ENCODE measurements around the gene TSHZ1.
A peak's percentile ranks its signal among the peaks of the same experiment; 100 is the strongest.

The TSHZ1 gene

GRCh38 chr18:75219745-75220375 is 9.3 kb downstream of the TSHZ1 start:
- Mint-ChIP-seq H3K36me3 (no peaks in the 10 kb centered on the region), H3K27ac (peak overlapping the region; percentile 26), H3K4me3 (no peak overlapping the region), H3K4me1 (peaks cover 57% of the 10 kb centered on the region), H3K9me3 (no peaks in the 10 kb centered on the region)
- DNase-seq (ENCODE audit: low spot score in 2 of 2) (no peak), ATAC-seq (no peak)

- Mint-ChIP-seq H3K9me3 (no peaks in the 10 kb centered on the region), H3K4me3 (no peak overlapping the region), H3K36me3 (no peaks in the 10 kb centered on the region), H3K4me1 (peaks cover 48% of the 10 kb centered on the region), H3K27ac (peak overlapping the region; percentile 26)
- ATAC-seq (no peak), DNase-seq (ENCODE audit: low spot score in 2 of 2) (no peak)
Observed at GRCh38 chr18:75220551-75221355, 10.2 kb downstream of the TSHZ1 start.

GRCh38 chr18:75221397-75221796 is 10.8 kb downstream of the TSHZ1 start:
- no peak for ATAC-seq
- Mint-ChIP-seq H3K9me3 (no peaks in the 10 kb centered on the region), H3K36me3 (no peaks in the 10 kb centered on the region), H3K27ac (peak overlapping the region; percentile 46), H3K4me3 (no peak overlapping the region), H3K4me1 (peaks cover 45% of the 10 kb centered on the region)
- DNase-seq (ENCODE audit: low spot score in 2 of 2), result no peak

GRCh38 chr18:75221897-75222296 is 11.3 kb downstream of the TSHZ1 start:
- ATAC-seq (peak; percentile 49), DNase-seq (ENCODE audit: low spot score in 2 of 2) (no peak)
- H3K9me3 Mint-ChIP-seq, result no peaks in the 10 kb centered on the region
- no peaks in the 10 kb centered on the region for H3K36me3 Mint-ChIP-seq
- H3K4me3 Mint-ChIP-seq, result no peak overlapping the region
- H3K27ac Mint-ChIP-seq, result peak overlapping the region; percentile 46
- peaks cover 45% of the 10 kb centered on the region for H3K4me1 Mint-ChIP-seq

- ATAC-seq (no peak), DNase-seq (ENCODE audit: low spot score in 2 of 2) (no peak)
- Mint-ChIP-seq H3K36me3 (no peaks in the 10 kb centered on the region), H3K9me3 (no peaks in the 10 kb centered on the region), H3K27ac (peak overlapping the region; percentile 46), H3K4me1 (peaks cover 45% of the 10 kb centered on the region), H3K4me3 (no peak overlapping the region)
Observed at GRCh38 chr18:75222407-75222806, 11.8 kb downstream of the TSHZ1 start.

GRCh38 chr18:75223687-75224347 is 13.2 kb downstream of the TSHZ1 start:
- no peak overlapping the region for H3K27ac Mint-ChIP-seq
- no peaks in the 10 kb centered on the region for H3K36me3 Mint-ChIP-seq
- peaks cover 51% of the 10 kb centered on the region for H3K4me1 Mint-ChIP-seq

GRCh38 chr18:75226286-75226955 is 15.8 kb downstream of the TSHZ1 start:
- H3K4me1 Mint-ChIP-seq, result peaks cover 60% of the 10 kb centered on the region
- ATAC-seq (no peak), DNase-seq (ENCODE audit: low spot score in 2 of 2) (no peak)
- H3K9me3 Mint-ChIP-seq, result no peaks in the 10 kb centered on the region
- no peak overlapping the region for H3K4me3 Mint-ChIP-seq
- H3K27ac Mint-ChIP-seq, result no peak overlapping the region
- H3K36me3 Mint-ChIP-seq, result peaks cover 8% of the 10 kb centered on the region

More at GRCh38 chr18:75223687-75224347, 13.2 kb downstream of the TSHZ1 start:
- DNase-seq (ENCODE audit: low spot score in 2 of 2) (no peak), ATAC-seq (no peak)
- no peak overlapping the region for H3K4me3 Mint-ChIP-seq
- no peaks in the 10 kb centered on the region for H3K9me3 Mint-ChIP-seq

- Mint-ChIP-seq H3K27ac (no peak overlapping the region), H3K36me3 (peaks cover 8% of the 10 kb centered on the region), H3K9me3 (no peaks in the 10 kb centered on the region), H3K4me1 (peaks cover 55% of the 10 kb centered on the region), H3K4me3 (no peak overlapping the region)
- DNase-seq (ENCODE audit: low spot score in 2 of 2) (no peak), ATAC-seq (no peak)
Observed at GRCh38 chr18:75226956-75227316, 16.3 kb downstream of the TSHZ1 start.

GRCh38 chr18:75227535-75228296 is 17.1 kb downstream of the TSHZ1 start:
- peaks cover 49% of the 10 kb centered on the region for H3K4me1 Mint-ChIP-seq
- no peak for DNase-seq (ENCODE audit: low spot score in 2 of 2)
- H3K4me3 Mint-ChIP-seq, result no peak overlapping the region
- H3K27ac Mint-ChIP-seq, result no peak overlapping the region
- ATAC-seq, result no peak
- H3K9me3 Mint-ChIP-seq, result no peaks in the 10 kb centered on the region
- peaks cover 8% of the 10 kb centered on the region for H3K36me3 Mint-ChIP-seq

GRCh38 chr18:75228967-75229366 is 18.4 kb downstream of the TSHZ1 start:
- Mint-ChIP-seq H3K9me3 (no peaks in the 10 kb centered on the region), H3K36me3 (peaks cover 8% of the 10 kb centered on the region), H3K4me3 (peak overlapping the region; percentile 16), H3K4me1 (peaks cover 46% of the 10 kb centered on the region), H3K27ac (no peak overlapping the region)
- ATAC-seq (no peak), DNase-seq (ENCODE audit: low spot score in 2 of 2) (no peak)

- peak; percentile 39 for ATAC-seq
- Mint-ChIP-seq H3K36me3 (peaks cover 8% of the 10 kb centered on the region), H3K9me3 (no peaks in the 10 kb centered on the region), H3K4me3 (peak overlapping the region; percentile 16), H3K27ac (no peak overlapping the region), H3K4me1 (peaks cover 46% of the 10 kb centered on the region)
- DNase-seq (ENCODE audit: low spot score in 2 of 2), result no peak
Observed at GRCh38 chr18:75229437-75229836, 18.8 kb downstream of the TSHZ1 start.

GRCh38 chr18:75230163-75231052 is 19.8 kb downstream of the TSHZ1 start:
- Mint-ChIP-seq H3K36me3 (peaks cover 8% of the 10 kb centered on the region), H3K4me1 (peaks cover 49% of the 10 kb centered on the region), H3K4me3 (no peak overlapping the region), H3K9me3 (no peaks in the 10 kb centered on the region), H3K27ac (no peak overlapping the region)
- no peak for DNase-seq (ENCODE audit: low spot score in 2 of 2)
- no peak for ATAC-seq

- Mint-ChIP-seq H3K36me3 (peaks cover 8% of the 10 kb centered on the region), H3K4me3 (no peak overlapping the region), H3K9me3 (no peaks in the 10 kb centered on the region), H3K4me1 (peaks cover 56% of the 10 kb centered on the region), H3K27ac (no peak overlapping the region)
- DNase-seq (ENCODE audit: low spot score in 2 of 2) (no peak), ATAC-seq (peak; percentile 19)
Observed at GRCh38 chr18:75231053-75231406, 20.4 kb downstream of the TSHZ1 start.

- Mint-ChIP-seq H3K36me3 (peaks cover 8% of the 10 kb centered on the region), H3K9me3 (no peaks in the 10 kb centered on the region), H3K4me1 (peaks cover 30% of the 10 kb centered on the region), H3K4me3 (no peak overlapping the region), H3K27ac (no peak overlapping the region)
- ATAC-seq (no peak), DNase-seq (ENCODE audit: low spot score in 2 of 2) (no peak)
Observed at GRCh38 chr18:75234901-75235300, 24.3 kb downstream of the TSHZ1 start.
